Astrocyte (in vitro differentiated cells and primary cell): ENCODE measurements around the gene ADCY5. TPM values are rescaled to one million over a fixed set of nuclear protein-coding genes. Genes with fewer than 3 reads are reported as not detected.
A peak's percentile ranks its signal among the peaks of the same experiment; 100 is the strongest.

ENCODE experiments used
- DNase-seq: peaks from one replicate; pipeline ENCODE4 v3.0.0-alpha.2; 2010; ENCODE audit warnings: low read depth
- FAIRE-seq: peaks from 2 replicates; lab custom pipeline; 2011; peaks lifted over from hg19 to GRCh38; lab: Jason Lieb, UNC
- H2AFZ ChIP-seq: 2 replicates; pipeline ENCODE4 v1.6.0; 2012; ENCODE audit warnings: low read depth, low read length, inconsistent platforms
- H3K27ac ChIP-seq: 2 replicates; pipeline ENCODE4 v1.5.1; 2011; ENCODE audit warnings: low read depth, low read length, inconsistent platforms
- H3K27me3 ChIP-seq: 2 replicates; pipeline ENCODE4 v1.6.0; 2011; ENCODE audit warnings: low read length, inconsistent platforms; ENCODE audit not compliant: insufficient read depth
- H3K36me3 ChIP-seq: 2 replicates; pipeline ENCODE4 v1.5.1; 2011; ENCODE audit warnings: low read length, inconsistent platforms; ENCODE audit not compliant: insufficient read depth
- H3K4me1 ChIP-seq: 2 replicates; pipeline ENCODE4 v1.5.1; 2011; ENCODE audit warnings: low read length, inconsistent platforms; ENCODE audit not compliant: insufficient read depth
- H3K4me2 ChIP-seq: 2 replicates; pipeline ENCODE4 v1.6.0; 2012; ENCODE audit warnings: low read length, inconsistent platforms
- H3K4me3 ChIP-seq: 2 replicates; pipeline ENCODE4 v1.5.1; 2011; ENCODE audit warnings: low read depth, mild to moderate bottlenecking, low read length, inconsistent platforms; ENCODE audit not compliant: insufficient read depth
- H3K79me2 ChIP-seq: 2 replicates; pipeline ENCODE4 v1.6.0; 2012; ENCODE audit warnings: mild to moderate bottlenecking, low read length, inconsistent platforms; ENCODE audit not compliant: insufficient read depth
- H3K9ac ChIP-seq: 2 replicates; pipeline ENCODE4 v1.6.0; 2012; ENCODE audit warnings: mild to moderate bottlenecking, low read length, inconsistent platforms
- H3K9me3 ChIP-seq: 2 replicates; pipeline ENCODE4 v1.5.1; 2012; ENCODE audit warnings: low read depth, mild to moderate bottlenecking, low read length, inconsistent platforms; ENCODE audit not compliant: insufficient read depth
- H4K20me1 ChIP-seq: 2 replicates; pipeline ENCODE4 v1.6.0; 2012; ENCODE audit warnings: low read length, inconsistent platforms; ENCODE audit not compliant: insufficient read depth
- H3K27ac Mint-ChIP-seq: one replicate; pipeline ENCODE4 v1.8.0; 2021; ENCODE audit warnings: mild to moderate bottlenecking, mixed read lengths; ENCODE audit not compliant: unreplicated experiment
- H3K27me3 Mint-ChIP-seq: one replicate; pipeline ENCODE4 v1.8.0; 2021; ENCODE audit warnings: low read depth, mixed read lengths; ENCODE audit not compliant: unreplicated experiment
- H3K36me3 Mint-ChIP-seq: one replicate; pipeline ENCODE4 v1.8.0; 2021; ENCODE audit warnings: low read depth, mixed read lengths; ENCODE audit not compliant: unreplicated experiment
- H3K4me1 Mint-ChIP-seq: one replicate; pipeline ENCODE4 v1.8.0; 2021; ENCODE audit warnings: low read depth, mixed read lengths; ENCODE audit not compliant: unreplicated experiment
- H3K4me3 Mint-ChIP-seq: one replicate; pipeline ENCODE4 v1.8.0; 2021; ENCODE audit warnings: mild to moderate bottlenecking, moderate library complexity, mixed read lengths; ENCODE audit not compliant: unreplicated experiment
- H3K9me3 Mint-ChIP-seq: one replicate; pipeline ENCODE4 v1.8.0; 2021; ENCODE audit warnings: mild to moderate bottlenecking, mixed read lengths; ENCODE audit not compliant: unreplicated experiment
- CTCF ChIP-seq: IDR thresholded peaks from 2 replicates; pipeline ENCODE4 v1.5.1; 2011; ENCODE audit warnings: low read depth, mild to moderate bottlenecking, inconsistent platforms, low read length, moderate library complexity; ENCODE audit not compliant: insufficient read depth
- EZH2 ChIP-seq: IDR thresholded peaks from 2 replicates; pipeline ENCODE4 v1.6.1; 2012; ENCODE audit warnings: mild to moderate bottlenecking, low read length, inconsistent platforms; ENCODE audit not compliant: insufficient read depth
- total RNA-seq: library from RNA; stranded (reverse); gene quantifications from 2 replicates; pipeline ENCODE4 v1.2.1, GENCODE V29; 2021

ADCY5 gene
- total RNA-seq, 1 donor from 2014 or later = 1.2 TPM

DNA sequence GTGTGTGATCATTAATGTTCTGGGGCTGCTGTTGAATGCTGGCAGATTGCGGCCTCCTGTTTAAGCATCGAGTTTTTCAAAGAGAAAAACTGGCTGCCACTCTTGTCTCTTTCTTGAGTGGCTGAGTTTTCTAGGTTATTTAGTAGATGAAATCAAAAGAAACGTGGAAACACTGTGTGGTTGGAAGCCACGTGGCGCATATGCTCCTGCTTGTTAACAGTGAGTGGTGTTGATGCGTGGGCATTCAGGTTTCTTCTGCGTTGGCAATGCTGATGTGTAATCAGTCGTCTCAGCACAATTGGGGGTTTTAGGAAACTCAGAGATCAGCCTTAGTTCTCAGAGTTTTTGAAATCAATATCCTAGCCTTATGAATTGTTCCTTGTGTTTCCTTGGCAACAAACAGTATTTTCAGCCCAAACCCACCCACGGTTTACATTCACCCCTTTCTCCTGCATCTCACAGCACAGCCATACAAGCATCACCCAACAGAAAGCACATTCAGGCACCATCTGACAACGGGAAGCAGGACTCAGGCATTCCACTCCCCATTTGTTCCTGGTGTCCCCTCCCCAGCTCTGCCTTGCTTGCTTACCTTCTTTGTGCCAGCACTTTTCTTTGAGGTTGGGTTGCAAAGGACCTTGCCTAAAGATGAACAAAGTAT lies 172.4 kb downstream of the ADCY5 start:
- Mint-ChIP-seq H3K36me3 (peaks cover 11% of the 10 kb centered on the region), H3K4me3 (no peak overlapping the region), H3K4me1 (peaks cover 22% of the 10 kb centered on the region), H3K27me3 (peaks cover 17% of the 10 kb centered on the region), H3K27ac (no peak overlapping the region), H3K9me3 (no peaks in the 10 kb centered on the region)
- TF ChIP-seq EZH2 = no peak
- no peak for TF ChIP-seq CTCF
- no peaks in the 10 kb centered on the region for H3K9me3 ChIP-seq
- H3K36me3 ChIP-seq = no peaks in the 10 kb centered on the region
- H3K27me3 ChIP-seq = no peaks in the 10 kb centered on the region
- no peak for DNase-seq
- no peak overlapping the region for H3K4me3 ChIP-seq
- no peaks in the 10 kb centered on the region for H4K20me1 ChIP-seq
- peaks cover 8% of the 10 kb centered on the region for H3K4me1 ChIP-seq
- no peak overlapping the region for H3K9ac ChIP-seq
- H3K79me2 ChIP-seq = no peaks in the 10 kb centered on the region
- no peak overlapping the region for H3K4me2 ChIP-seq
- no peak overlapping the region for H2AFZ ChIP-seq
- no peak for FAIRE-seq
- no peak overlapping the region for H3K27ac ChIP-seq

DNA sequence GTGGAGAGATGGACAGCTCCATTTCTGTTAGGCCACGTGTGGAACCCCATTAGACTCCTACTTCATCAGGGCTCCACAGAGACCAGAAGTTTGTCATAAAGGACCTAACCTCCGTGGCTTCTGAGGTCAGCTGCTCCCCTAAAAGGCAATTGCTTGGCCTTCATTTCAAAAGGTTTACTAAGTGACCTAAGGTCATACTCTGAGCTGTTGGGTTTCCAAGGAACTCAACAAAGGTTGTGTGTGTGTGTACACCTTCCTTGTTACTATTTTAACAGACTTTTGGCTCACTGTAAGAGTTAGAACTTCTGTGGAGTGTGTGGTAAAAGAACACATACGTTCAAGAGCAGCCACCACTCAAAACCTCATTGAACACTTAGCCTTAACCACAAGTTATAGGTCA lies 173.2 kb downstream of the ADCY5 start:
- DNase-seq (peak; percentile 30), FAIRE-seq (no peak)
- Mint-ChIP-seq H3K27ac (no peak overlapping the region), H3K27me3 (peaks cover 10% of the 10 kb centered on the region), H3K36me3 (peaks cover 11% of the 10 kb centered on the region), H3K4me1 (peaks cover 25% of the 10 kb centered on the region), H3K4me3 (no peak overlapping the region), H3K9me3 (no peaks in the 10 kb centered on the region)
- Histone ChIP-seq H2AFZ (no peak overlapping the region), H3K4me1 (peaks cover 8% of the 10 kb centered on the region), H3K4me3 (no peak overlapping the region), H3K4me2 (no peak overlapping the region), H3K79me2 (no peaks in the 10 kb centered on the region), H3K27me3 (no peaks in the 10 kb centered on the region), H3K9me3 (no peaks in the 10 kb centered on the region), H4K20me1 (no peaks in the 10 kb centered on the region), H3K27ac (no peak overlapping the region), H3K9ac (no peak overlapping the region), H3K36me3 (no peaks in the 10 kb centered on the region)
- no peak for TF ChIP-seq EZH2
- no peak for TF ChIP-seq CTCF

DNA sequence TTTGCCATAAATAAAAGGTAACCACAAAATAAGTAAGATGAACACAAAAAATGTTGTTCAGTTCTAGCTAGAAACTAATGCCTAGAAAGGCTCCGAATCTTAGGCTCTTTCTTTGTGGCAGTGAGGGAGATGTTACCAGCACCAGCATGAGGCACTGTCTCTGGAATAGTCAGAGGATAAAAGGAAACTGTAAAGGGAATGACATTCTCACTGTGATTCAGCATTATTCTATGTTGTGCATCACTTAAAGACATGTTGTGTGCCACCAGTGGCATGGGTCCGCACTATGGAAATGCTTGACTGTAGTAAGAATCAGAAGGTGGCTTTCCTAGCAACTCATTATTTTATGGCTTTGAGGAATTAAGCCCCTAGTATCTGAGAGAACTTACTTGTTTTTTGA lies 176.3 kb downstream of the ADCY5 start:
- H3K27ac ChIP-seq = peak overlapping the region; percentile 73
- no peaks in the 10 kb centered on the region for H3K36me3 ChIP-seq
- H3K79me2 ChIP-seq = no peaks in the 10 kb centered on the region
- no peak for TF ChIP-seq EZH2
- no peaks in the 10 kb centered on the region for H4K20me1 ChIP-seq
- Mint-ChIP-seq H3K27me3 (no peaks in the 10 kb centered on the region), H3K9me3 (no peaks in the 10 kb centered on the region), H3K36me3 (no peaks in the 10 kb centered on the region), H3K4me1 (peaks cover 25% of the 10 kb centered on the region), H3K27ac (peak overlapping the region; percentile 88), H3K4me3 (no peak overlapping the region)
- FAIRE-seq (no peak), DNase-seq (peak; percentile 39)
- no peak overlapping the region for H2AFZ ChIP-seq
- H3K4me1 ChIP-seq = peaks cover 8% of the 10 kb centered on the region
- no peaks in the 10 kb centered on the region for H3K9me3 ChIP-seq
- H3K27me3 ChIP-seq = no peaks in the 10 kb centered on the region
- H3K4me2 ChIP-seq = no peak overlapping the region
- no peak overlapping the region for H3K4me3 ChIP-seq
- no peak overlapping the region for H3K9ac ChIP-seq
